ENCODE measurements around the gene PFKFB2.
"Not testable (repeated sequence)": the region's sequence is repeated elsewhere in the genome, so short reads cannot be mapped to it uniquely, and the experiment has no call there.

Gene PFKFB2

GRCh38 chr1:207039380-207040180, 13.5 kb upstream of the PFKFB2 start:
- DNase-seq = no peak

- no peak for DNase-seq
Observed at GRCh38 chr1:207040181-207040533, 12.9 kb upstream of the PFKFB2 start.

DNA sequence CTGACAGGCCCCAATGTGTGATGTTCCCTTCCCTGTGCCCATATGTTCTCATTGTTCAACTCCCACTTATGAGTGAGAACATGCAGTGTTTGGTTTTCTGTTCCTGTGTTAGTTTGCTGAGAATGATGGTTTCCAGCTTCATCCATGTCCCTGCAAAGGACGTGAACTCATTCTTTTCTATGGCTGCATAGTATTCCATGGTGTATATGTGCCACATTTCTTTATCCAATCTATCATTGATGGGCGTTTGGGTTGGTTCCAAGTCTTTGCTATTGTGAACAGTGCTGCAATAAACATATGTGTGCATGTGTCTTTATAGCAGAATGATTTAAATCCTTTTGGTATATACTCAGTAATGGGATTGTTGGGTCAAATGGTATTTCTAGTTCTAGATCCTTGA, 11.7 kb upstream of the PFKFB2 start:
- not testable (repeated sequence) for DNase-seq

GRCh38 chr1:207045453-207045852, 7.6 kb upstream of the PFKFB2 start:
- DNase-seq = no peak

DNA sequence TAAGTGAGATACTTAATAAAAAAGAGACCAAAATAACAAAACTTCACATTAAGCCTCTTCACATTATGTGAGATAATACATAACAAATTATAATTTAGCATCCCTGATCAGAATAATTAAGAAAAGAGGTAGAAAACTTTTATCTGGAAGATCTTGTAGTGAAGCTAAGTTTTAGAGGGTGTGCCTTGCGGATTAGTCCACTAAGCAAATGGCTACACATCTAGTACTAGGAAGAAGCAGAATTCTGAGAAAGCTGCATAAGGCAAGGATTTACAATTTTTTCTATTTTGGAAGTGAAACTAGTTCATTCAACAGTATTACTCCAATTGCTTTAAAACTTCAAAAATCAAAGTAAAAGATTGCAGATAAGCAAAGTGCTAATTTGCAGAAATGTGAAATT, 5.6 kb upstream of the PFKFB2 start:
- DNase-seq = no peak

GRCh38 chr1:207048041-207048440, 5.0 kb upstream of the PFKFB2 start:
- DNase-seq = no peak

DNA sequence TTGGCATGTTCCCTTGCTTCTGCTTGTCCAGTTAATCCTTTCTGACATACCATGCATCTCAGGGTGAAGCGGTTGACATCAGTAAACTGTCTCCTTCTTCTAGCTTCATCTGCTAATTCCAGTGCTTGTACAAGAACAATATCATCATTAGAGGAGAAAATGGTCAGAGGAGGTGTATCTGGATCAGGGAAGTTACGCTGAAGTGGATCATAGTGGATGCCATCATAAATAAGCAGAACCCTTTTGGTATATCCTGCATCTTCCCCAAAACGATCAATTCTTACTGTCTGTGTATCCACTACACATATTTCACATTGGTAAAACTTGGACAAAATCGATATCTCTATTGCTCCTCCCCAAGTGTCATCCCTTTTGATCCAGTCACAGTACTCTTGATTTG, 4.0 kb upstream of the PFKFB2 start:
- no peak for DNase-seq

DNA sequence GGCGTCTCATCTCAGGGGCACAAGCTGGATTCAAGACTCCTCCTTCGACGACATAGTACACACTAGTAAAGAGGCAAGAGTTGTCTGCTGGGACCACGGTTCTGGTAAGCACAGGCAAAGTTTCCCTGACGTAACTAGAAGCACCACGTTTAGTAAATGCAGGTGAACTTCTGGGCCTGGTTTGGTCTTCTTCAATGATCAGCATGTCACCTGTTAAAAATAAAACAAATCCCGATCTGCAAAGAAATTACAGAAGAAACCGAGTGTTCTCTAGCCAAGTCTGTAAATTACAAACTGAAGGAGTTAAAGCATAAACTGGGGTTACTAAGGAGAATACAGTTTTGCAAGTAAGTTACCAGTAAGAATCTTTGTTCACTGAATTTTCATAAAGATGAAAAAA, 3.6 kb upstream of the PFKFB2 start:
- no peak for DNase-seq

DNA sequence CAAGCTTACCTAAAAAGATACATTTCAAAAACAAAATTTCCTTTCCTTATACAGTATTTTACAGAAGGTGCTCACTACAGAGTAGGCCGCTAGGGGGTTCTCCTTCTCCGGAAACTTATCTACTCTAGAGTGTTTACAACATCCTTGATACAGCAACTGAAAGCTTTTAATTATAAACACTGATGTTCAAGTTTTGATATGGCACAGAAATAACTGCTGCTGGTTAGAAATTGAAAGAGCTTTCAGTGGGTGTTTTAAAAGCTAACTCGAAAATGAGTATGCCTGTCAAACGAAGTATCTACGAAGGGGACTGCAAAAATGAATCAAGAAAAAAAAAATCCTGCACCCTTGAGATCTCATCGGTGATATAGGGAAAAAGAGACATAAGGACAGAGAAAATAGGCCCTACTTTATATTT, 3.1 kb upstream of the PFKFB2 start:
- DNase-seq = peak; percentile 50 to 66

- DNase-seq = peak; percentile 91 to 92
Observed at GRCh38 chr1:207050480-207051190, 2.4 kb upstream of the PFKFB2 start.

GRCh38 chr1:207051191-207051943, 1.7 kb upstream of the PFKFB2 start, which contains the start of gene YOD1:
Gene YOD1 (minus strand): TSS chr1:207051208. CDS start chr1:207051030, 178 bp downstream.
- DNase-seq = no peak

GRCh38 chr1:207054491-207054890, 1.4 kb downstream of the PFKFB2 start:
- peak in 1 of 2 donors; percentile 12 for DNase-seq

GRCh38 chr1:207055386-207056001, 2.4 kb downstream of the PFKFB2 start:
- no peak for DNase-seq

DNA sequence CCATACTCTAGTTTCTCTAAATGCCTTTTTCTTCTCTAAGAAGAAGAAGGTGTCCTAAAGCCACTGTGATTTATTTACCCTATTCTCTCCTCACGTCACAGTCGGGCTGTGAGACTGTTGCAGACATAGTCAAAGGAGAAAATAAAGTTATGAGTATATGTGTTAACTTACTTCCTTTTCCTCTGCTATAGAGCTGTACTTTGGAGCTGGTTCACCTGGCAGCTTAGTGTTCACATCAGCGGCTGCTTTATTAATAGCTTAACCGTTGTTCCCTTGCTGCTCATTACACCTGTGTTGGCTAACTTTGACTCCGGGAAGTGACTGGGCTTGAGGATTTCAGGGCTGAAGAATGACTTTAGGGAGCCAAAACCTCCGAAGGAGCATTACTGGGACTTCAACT, 3.6 kb downstream of the PFKFB2 start:
- no peak for DNase-seq

- DNase-seq = no peak
Observed at GRCh38 chr1:207058252-207058651, 5.2 kb downstream of the PFKFB2 start.

- no peak for DNase-seq
Observed at GRCh38 chr1:207058878-207059867, 6.1 kb downstream of the PFKFB2 start.

- no peak for DNase-seq
Observed at GRCh38 chr1:207059881-207060280, 6.8 kb downstream of the PFKFB2 start.

DNA sequence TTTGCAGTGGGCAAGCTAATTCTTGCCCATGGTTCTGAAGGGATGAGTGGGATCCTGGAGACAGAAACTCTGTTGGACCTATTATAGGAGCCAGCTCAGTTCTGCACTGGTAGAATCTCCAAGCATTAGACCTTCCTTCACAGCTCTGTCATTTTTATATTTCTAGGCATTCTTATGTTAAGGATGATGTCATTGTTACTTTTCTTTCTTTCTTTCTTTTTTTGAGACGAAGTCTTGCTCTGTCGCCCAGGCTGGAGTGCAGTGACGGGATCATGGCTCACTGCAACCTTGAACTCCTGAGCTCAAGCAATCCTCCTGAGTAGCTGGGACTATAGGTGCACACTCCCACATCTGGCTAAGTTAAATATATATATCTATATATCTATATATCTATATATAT, 7.5 kb downstream of the PFKFB2 start:
- DNase-seq = no peak

- DNase-seq = no peak
Observed at GRCh38 chr1:207062058-207062457, 9.0 kb downstream of the PFKFB2 start.

- no peak for DNase-seq
Observed at GRCh38 chr1:207063014-207063413, 9.9 kb downstream of the PFKFB2 start.

DNA sequence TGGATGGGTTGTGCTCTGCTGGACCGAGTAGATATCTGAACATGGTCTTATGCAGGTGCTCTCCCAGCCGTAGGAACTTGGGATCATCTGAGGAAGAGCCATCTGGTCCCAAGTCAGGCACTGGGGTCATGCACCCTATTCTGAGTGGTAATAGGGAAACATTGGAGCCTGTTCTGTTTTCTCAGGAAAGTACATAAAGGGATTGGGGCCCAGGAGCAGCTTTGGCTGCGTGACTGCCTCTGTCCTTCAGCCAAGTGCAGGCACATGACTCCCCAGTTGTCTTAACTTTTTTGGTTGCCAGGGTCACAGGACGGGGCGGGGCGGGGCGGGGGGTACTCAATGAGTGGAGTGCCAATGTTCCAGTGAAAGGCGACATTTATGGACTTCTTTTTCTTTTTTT, 11.5 kb downstream of the PFKFB2 start:
- no peak for DNase-seq

DNA sequence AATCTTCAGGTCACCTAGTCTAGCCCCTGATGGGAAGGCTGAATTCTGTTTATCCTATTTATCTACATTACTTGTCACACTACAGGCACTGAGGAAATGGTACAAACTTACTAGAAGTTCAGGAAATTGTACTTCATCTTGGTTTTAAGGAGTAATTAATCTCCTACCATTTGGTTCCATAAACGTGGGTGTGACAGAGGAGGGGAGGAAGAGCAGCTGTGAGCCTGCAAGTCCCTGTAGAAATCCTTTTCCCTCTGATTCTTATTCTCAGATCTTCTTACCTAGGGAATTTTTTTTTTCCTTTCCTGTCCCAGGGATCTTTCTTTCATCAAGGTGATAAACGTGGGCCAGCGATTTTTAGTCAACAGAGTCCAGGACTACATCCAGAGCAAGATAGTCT, 14.1 kb downstream of the PFKFB2 start:
- DNase-seq = no peak
